DND-41 (cell line): ENCODE results near the gene SIGLEC6.

Source experiments
- CTCF ChIP-seq: IDR thresholded peaks from 2 replicates; pipeline ENCODE4 v1.5.1; 2012; ENCODE audit warnings: borderline replicate concordance, low read length, moderate library complexity, mild to moderate bottlenecking; ENCODE audit not compliant: poor library complexity, severe bottlenecking; ENCODE audit errors: extremely low read depth
- EZH2 ChIP-seq: IDR thresholded peaks from 3 replicates; pipeline ENCODE4 v1.6.1; 2012; ENCODE audit warnings: borderline replicate concordance, low read depth, mild to moderate bottlenecking, moderate library complexity, low read length, inconsistent platforms; ENCODE audit not compliant: severe bottlenecking

- TF ChIP-seq CTCF: no peak
- TF ChIP-seq EZH2: no peak
Observed at GRCh38 chr19:51570962-51571575, 39.6 kb upstream of the SIGLEC6 start, which contains the start of gene ZNF175.
